Bronchial epithelial cell (primary cell): ENCODE measurements around the gene TTC31. TPM values are rescaled to one million over a fixed set of nuclear protein-coding genes. Genes with fewer than 3 reads are reported as not detected.

Experiments
- DNase-seq: peaks from one replicate; pipeline ENCODE4 v3.0.0-alpha.2; 2010; ENCODE audit warnings: low read depth
- FAIRE-seq: peaks from 2 replicates; lab custom pipeline; 2011; peaks lifted over from hg19 to GRCh38; lab: Jason Lieb, UNC
- H3K27me3 ChIP-seq: 2 replicates; pipeline ENCODE4 v1.5.1; 2011; ENCODE audit warnings: low read length; ENCODE audit not compliant: control insufficient read depth, insufficient read depth
- H3K36me3 ChIP-seq: 2 replicates; pipeline ENCODE4 v1.5.1; 2011; ENCODE audit warnings: low read length; ENCODE audit not compliant: control insufficient read depth, insufficient read depth
- H3K4me3 ChIP-seq: 2 replicates; pipeline ENCODE4 v1.5.1; 2011; ENCODE audit warnings: mild to moderate bottlenecking, low read depth, low read length, control low read depth
- total RNA-seq: library from RNA; depleted of rRNA; stranded (reverse); fragments of >200 nt; gene quantifications from 2 replicates; pipeline ENCODE4 v1.2.1, GENCODE V29; 2014
- TF ChIP-seq, protein P1 (sequence below): IDR thresholded peaks from 2 replicates; pipeline ENCODE4 v1.5.1; 2011; ENCODE audit warnings: mild to moderate bottlenecking, moderate library complexity, low read length, control low read depth, inconsistent platforms; ENCODE audit not compliant: insufficient read depth, severe bottlenecking

The TTC31 gene
- total RNA-seq, 1 donor from 2014 or later, result 5.8 TPM

GRCh38 chr2:74507145-74507925 is 24.5 kb downstream of the TTC31 start, which contains the start of gene PCGF1:
TSS of gene PCGF1 (minus strand) at chr2:74507695. CDS start at chr2:74507668, 27 bp downstream.
- FAIRE-seq, result no peak
- H3K4me3 ChIP-seq, result peak within 1 kb of the TSS; percentile 70
- H3K27me3 ChIP-seq, result peaks cover 14% of the 10 kb centered on the region
- H3K36me3 ChIP-seq, result peaks cover 7% of the 10 kb centered on the region
- TF ChIP-seq, protein P1, sequence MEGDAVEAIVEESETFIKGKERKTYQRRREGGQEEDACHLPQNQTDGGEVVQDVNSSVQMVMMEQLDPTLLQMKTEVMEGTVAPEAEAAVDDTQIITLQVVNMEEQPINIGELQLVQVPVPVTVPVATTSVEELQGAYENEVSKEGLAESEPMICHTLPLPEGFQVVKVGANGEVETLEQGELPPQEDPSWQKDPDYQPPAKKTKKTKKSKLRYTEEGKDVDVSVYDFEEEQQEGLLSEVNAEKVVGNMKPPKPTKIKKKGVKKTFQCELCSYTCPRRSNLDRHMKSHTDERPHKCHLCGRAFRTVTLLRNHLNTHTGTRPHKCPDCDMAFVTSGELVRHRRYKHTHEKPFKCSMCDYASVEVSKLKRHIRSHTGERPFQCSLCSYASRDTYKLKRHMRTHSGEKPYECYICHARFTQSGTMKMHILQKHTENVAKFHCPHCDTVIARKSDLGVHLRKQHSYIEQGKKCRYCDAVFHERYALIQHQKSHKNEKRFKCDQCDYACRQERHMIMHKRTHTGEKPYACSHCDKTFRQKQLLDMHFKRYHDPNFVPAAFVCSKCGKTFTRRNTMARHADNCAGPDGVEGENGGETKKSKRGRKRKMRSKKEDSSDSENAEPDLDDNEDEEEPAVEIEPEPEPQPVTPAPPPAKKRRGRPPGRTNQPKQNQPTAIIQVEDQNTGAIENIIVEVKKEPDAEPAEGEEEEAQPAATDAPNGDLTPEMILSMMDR, result no peak
- peak; percentile 96 for DNase-seq

DNA sequence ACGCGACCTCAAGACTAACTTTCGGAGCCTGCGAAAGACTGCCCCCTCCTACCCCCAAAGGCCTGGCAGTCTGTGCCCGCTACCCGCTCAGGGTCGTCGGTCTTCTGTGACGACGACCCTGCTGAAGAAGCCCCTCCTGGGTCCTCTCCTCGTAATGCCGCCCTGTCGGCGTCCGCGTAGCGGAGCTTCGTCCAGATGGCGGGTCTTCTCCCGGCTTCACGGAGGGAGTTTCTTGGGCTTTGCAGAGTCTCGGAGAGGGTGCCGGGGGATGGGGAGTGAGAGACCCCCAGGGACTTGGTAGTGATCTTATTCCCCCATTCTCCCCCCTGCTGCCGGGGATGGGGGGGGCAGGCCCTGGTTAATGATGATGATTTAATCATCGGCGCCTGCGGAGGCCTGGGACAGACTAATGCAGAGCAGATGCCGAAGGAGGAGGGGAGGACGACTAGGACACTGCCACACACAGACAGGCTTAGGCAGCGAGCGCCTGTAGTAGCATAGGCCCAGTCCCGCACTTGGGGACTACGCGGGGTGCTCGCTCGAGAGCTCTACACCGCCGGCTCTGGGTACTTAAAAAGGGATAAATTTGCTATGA is 25.1 kb downstream of the TTC31 start:
- Histone ChIP-seq H3K36me3 (peaks cover 7% of the 10 kb centered on the region), H3K4me3 (peak overlapping the region; percentile 70), H3K27me3 (peaks cover 18% of the 10 kb centered on the region)
- DNase-seq (peak; percentile 25), FAIRE-seq (no peak)
- TF ChIP-seq, protein P1, result no peak

GRCh38 chr2:74510272-74510671 is 27.4 kb downstream of the TTC31 start:
- Histone ChIP-seq H3K27me3 (peaks cover 37% of the 10 kb centered on the region), H3K36me3 (peaks cover 6% of the 10 kb centered on the region), H3K4me3 (no peak overlapping the region)
- TF ChIP-seq, protein P1, result no peak
- FAIRE-seq (no peak), DNase-seq (no peak)

DNA sequence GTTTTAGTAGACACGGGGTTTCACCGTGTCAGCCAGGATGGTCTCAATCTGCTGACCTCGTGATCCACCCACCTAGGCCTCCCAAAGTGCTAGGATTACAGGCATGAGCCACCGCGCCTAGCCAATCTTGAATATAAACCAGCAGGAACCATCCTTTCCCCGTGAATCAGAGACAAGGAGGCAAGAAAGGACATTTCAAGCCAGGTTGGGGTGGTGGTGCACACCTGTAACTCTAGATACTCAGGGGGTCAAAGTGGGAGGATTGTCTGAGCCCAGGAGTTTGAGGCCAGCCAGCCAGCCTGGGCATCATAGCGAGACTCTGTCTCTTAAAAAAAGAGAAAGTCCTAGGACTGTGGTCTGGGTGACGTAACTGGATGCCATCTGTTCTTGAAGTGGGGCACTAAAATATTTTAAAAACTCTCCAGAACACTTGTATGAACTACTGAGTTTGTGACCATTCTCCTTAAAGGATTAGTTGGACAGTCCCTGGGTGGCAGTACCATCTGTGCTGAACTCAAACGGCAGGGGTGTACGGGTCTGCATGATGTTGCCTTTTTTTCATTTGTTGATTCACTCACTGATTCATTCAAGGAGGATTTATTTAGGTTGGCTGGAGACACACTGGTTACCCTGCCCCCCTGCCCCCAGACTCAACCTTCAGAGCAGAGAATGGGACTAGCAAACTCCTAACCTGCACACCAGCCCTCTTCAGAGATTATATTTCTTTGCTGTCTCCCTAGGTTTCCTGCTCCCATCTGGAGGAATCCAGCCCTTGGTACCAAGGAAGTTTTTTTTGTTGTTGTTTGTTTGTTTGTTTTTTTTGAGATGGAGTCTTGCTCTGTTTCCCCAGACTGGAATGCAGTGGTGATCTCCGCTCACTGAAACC is 28.5 kb downstream of the TTC31 start:
- peaks cover 44% of the 10 kb centered on the region for H3K27me3 ChIP-seq
- DNase-seq (no peak), FAIRE-seq (no peak)
- H3K36me3 ChIP-seq, result no peaks in the 10 kb centered on the region
- no peak overlapping the region for H3K4me3 ChIP-seq
- TF ChIP-seq, protein P1, result no peak

DNA sequence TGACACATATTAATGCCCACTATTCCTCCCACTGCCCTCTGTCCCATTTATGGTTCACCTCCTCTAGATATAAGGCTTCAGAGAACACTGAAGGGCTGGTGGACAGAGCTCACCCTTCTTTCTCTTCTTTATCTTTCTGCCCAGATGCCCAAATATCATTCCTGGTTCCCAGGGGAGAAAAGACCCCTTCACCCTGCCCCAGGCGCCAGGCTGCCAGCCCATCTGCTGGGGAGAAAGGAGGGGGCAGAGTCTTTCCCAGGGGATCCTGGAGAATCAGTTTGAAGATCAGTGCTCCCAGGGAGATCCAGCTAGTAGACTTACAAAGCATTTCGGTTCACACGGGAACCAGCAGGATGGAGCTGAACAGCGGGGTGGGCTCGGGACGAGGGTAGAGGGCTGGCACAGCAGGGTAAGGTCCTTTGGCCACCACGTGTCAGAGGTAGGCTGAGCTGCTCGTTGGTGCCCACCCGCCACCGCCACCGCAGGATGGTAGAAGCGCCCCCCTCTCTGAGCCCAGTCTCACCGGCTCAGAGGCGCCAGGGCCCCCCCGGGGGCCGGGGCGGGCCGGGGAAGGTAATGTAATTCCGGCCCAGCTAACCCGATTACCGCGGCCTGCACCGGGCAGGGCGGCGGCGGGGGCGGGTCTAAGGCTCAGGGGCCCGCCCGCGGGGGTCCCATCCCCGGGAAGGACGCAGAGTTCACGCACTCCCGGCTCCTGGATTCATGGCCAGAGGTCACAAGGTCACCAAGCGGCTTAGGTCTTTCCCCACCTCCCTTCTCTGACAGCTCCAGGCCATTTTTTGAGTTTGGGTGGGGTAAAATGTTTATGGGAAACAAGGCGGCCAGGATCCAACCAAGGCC is 30.1 kb downstream of the TTC31 start:
- DNase-seq (no peak), FAIRE-seq (no peak)
- H3K27me3 ChIP-seq, result peaks cover 44% of the 10 kb centered on the region
- TF ChIP-seq, protein P1, result no peak
- no peaks in the 10 kb centered on the region for H3K36me3 ChIP-seq
- H3K4me3 ChIP-seq, result no peak overlapping the region
